ENCODE results near the gene BCAS3. TPM values are rescaled to one million over a fixed set of nuclear protein-coding genes. Genes with fewer than 3 reads are reported as not detected.

The BCAS3 gene
- total RNA-seq, 1 donor from 2014 or later: 15.2 TPM

DNA sequence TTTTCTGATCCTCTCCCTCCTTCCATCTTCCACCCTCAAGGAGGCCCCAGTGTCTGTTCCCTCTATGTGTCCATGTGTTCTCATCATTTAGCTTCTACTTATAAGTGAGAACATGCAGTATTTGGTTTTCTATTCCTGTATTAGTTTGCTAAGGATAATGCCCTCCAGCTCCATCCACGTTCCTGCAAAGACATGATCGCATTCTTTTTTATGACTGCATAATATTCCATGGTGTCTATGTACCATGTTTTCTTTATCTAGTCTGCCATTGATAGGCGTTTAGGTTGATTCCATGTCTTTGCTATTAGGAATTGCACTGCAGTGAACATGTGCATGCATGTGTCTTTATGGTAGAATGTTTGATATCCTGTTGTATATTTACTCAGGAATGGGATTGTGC lies 275.1 kb downstream of the BCAS3 start:
- H3K4me3 ChIP-seq (ENCODE audit: low read depth, low read length): no peak overlapping the region
- no peak for DNase-seq (ENCODE audit: low read depth)
- TF ChIP-seq, protein P1, sequence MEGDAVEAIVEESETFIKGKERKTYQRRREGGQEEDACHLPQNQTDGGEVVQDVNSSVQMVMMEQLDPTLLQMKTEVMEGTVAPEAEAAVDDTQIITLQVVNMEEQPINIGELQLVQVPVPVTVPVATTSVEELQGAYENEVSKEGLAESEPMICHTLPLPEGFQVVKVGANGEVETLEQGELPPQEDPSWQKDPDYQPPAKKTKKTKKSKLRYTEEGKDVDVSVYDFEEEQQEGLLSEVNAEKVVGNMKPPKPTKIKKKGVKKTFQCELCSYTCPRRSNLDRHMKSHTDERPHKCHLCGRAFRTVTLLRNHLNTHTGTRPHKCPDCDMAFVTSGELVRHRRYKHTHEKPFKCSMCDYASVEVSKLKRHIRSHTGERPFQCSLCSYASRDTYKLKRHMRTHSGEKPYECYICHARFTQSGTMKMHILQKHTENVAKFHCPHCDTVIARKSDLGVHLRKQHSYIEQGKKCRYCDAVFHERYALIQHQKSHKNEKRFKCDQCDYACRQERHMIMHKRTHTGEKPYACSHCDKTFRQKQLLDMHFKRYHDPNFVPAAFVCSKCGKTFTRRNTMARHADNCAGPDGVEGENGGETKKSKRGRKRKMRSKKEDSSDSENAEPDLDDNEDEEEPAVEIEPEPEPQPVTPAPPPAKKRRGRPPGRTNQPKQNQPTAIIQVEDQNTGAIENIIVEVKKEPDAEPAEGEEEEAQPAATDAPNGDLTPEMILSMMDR (conservative IDR thresholded peaks at IDR 0.05; ENCODE audit: low read depth, low read length): no peak

DNA sequence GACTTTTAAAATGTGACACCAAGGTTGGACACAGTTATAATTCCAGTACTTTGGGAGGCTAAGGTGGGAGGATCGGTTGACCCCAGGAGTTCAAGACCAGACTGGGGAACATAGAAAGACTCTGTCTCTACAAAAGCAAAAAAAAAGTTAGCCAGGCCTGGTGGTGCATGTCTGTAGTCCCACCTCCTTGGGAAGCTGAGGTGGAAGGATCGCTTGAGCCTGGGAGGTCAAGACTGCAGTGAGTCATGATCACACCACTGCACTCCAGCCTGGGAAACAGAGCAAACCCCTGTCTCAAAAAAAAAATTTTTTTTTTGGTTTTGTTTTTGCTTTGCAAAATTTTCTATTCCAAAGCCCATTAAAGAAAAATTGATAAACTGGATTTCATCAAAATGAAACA lies 281.4 kb downstream of the BCAS3 start:
- no peak overlapping the region for H3K4me3 ChIP-seq (ENCODE audit: low read depth, low read length)
- TF ChIP-seq, protein P1 (conservative IDR thresholded peaks at IDR 0.05; ENCODE audit: low read depth, low read length): no peak
- peak; percentile 40 for DNase-seq (ENCODE audit: low read depth)

DNA sequence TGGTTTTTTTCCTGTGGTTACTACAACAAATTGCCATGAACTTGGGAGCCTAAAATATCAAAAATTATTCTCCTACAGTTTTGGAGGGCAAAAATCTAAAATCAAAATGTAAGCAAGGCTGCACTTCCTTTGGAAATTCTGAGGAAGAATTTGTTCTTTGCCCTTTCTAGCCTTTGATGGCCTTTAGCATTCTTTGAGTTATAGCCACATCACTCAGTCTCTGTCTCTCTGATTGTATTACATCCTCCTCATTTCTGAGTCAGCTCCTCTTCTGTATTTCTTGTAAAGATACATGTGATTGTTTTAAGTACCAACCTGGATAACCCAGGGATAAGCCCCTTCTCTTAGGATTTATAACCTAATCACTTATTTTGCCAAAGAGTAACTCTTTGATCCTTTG lies 282.0 kb downstream of the BCAS3 start:
- DNase-seq (ENCODE audit: low read depth): peak; percentile 47
- H3K4me3 ChIP-seq (ENCODE audit: low read depth, low read length): no peak overlapping the region
- TF ChIP-seq, protein P1 (conservative IDR thresholded peaks at IDR 0.05; ENCODE audit: low read depth, low read length): no peak

DNA sequence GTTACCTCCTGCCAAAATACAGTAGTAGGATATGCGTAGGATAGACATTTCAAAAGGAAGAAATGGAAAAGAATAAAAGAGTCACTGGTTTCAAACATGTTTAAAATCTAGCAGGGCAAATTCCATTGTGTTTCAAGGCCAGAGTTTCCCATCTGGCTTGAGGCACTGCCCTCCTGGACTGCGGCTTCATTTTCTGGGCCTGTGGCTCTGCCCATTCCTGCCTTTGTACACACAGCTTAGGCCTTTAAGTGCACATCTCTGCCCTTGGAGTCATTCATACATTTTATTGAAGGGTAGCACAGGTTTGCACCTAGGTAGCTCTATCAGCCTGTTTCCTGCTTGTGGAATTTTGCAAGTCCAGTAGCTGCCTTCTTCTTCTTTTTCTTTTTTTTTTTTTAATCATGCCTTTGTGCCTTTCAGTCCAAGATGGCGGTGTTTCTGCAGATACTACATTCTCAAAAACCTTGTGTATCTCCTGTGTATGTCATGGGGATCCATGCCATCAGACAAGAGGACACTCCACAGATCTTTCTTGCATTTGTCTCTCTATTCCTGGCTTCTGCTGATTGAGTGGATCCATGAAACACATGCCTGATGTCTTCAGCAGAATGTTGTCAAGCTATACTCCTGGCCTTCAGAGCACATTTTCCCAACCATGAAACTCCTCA lies 282.9 kb downstream of the BCAS3 start:
- TF ChIP-seq, protein P1 (conservative IDR thresholded peaks at IDR 0.05; ENCODE audit: low read depth, low read length): no peak
- DNase-seq (ENCODE audit: low read depth): no peak

DNA sequence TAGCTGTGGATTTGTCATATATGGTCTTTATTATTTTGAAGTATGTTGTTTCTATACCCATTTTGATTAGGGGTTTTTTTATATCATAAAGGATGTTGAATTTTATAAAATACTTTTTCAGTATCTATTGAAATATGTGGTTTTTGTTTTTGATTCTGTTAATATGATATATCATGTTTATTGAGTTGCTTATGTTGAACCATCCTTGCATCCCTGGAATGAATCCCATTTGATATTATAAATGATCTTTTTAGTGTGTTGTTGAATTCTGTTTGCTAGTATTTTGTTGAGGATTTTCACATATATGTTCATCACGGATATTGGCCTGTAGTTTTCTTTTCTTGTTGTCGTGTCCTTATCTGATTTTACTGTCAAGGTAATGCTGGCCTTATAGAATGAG lies 286.5 kb downstream of the BCAS3 start:
- no peak for DNase-seq (ENCODE audit: low read depth)
- TF ChIP-seq, protein P1 (conservative IDR thresholded peaks at IDR 0.05; ENCODE audit: low read depth, low read length): no peak
- H3K4me3 ChIP-seq (ENCODE audit: low read depth, low read length): no peak overlapping the region

More for the DNA sequence above, 282.9 kb downstream of the BCAS3 start:
- no peak overlapping the region for H3K4me3 ChIP-seq (ENCODE audit: low read depth, low read length)

DNA sequence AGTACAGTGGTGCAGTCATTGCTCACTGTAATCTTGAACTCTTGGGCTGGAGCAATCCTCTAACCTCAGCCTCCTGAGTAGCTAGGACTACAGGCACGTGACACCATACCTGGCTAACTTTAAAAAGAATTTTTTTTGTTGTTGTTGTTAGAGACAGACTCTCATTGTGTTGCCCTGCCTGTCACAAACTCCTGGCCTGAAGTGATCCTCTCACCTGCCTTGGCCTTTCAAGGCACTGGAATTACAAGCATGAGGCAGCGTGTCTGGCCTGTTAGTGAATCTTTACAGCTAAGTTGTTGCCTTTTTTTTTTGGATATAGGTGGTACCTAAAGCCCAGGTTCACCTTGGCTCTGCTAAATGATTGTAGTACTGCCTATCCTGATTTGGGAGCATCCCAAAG lies 290.6 kb downstream of the BCAS3 start:
- H3K4me3 ChIP-seq (ENCODE audit: low read depth, low read length): no peak overlapping the region
- no peak for DNase-seq (ENCODE audit: low read depth)
- TF ChIP-seq, protein P1 (conservative IDR thresholded peaks at IDR 0.05; ENCODE audit: low read depth, low read length): no peak

DNA sequence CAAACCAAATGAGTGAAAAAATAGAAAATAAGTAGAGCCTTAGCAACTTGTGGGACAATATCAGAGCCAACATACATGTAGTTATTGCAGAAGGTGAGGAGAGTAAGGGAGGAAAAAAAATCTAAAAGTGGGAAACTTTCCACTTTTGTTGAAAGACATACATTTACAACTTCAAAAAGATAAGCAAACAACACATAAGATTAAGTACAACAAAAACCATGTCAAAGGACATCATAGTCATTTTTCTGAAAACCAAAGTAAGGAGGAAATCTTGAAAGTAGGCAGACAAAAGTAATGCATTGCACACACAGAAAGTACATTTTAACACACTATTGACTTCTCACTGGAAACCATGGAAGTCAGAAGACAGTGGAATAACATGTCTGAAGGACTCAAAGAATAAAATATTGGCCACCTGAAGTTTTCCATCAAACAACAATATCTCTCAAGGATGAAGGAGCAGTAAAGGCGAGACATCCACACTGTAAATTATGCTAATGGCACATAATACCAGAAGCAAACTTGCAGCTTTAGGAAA lies 291.9 kb downstream of the BCAS3 start:
- H3K4me3 ChIP-seq (ENCODE audit: low read depth, low read length): no peak overlapping the region
- DNase-seq (ENCODE audit: low read depth): no peak
- TF ChIP-seq, protein P1 (conservative IDR thresholded peaks at IDR 0.05; ENCODE audit: low read depth, low read length): no peak
